Urinary bladder (tissue), 4 donors: Measurements from ENCODE around the gene MAP2. TPM values are rescaled to one million over a fixed set of nuclear protein-coding genes. Genes with fewer than 3 reads are reported as not detected.

Source experiments
- DNase-seq: peaks from one replicate; pipeline ENCODE4 v3.0.0-alpha.2; 2015; ENCODE audit errors: extremely low spot score
- H3K27ac ChIP-seq: one replicate; pipeline ENCODE4 v1.5.1; 2013; ENCODE audit warnings: low read depth, mild to moderate bottlenecking, moderate library complexity
- H3K36me3 ChIP-seq: one replicate; pipeline ENCODE4 v1.6.1; 2013; ENCODE audit warnings: mild to moderate bottlenecking, moderate library complexity; ENCODE audit not compliant: insufficient read depth
- H3K4me1 ChIP-seq: one replicate; pipeline ENCODE4 v1.6.1; 2013; ENCODE audit warnings: mild to moderate bottlenecking, moderate library complexity; ENCODE audit not compliant: insufficient read depth
- H3K4me3 ChIP-seq: one replicate; pipeline ENCODE4 v1.5.1; 2013; ENCODE audit warnings: low read depth, low read length
- WGBS: extraction: QIAGEN DNeasy Blood & Tissue Kit; methylation state at CpG from one replicate; pipeline ENCODE4 v1.1.7; 2013; 5-methylcytosine and 5-hydroxymethylcytosine counted together
- polyA plus RNA-seq: library from polyadenylated mRNA; stranded (reverse); fragments of 200-250 nt; gene quantifications from one replicate; pipeline ENCODE4 v1.2.3, GENCODE V29; 2013
- total RNA-seq: library from RNA; depleted of rRNA; stranded (reverse); fragments of >200 nt; gene quantifications from one replicate; pipeline ENCODE4 v1.2.3, GENCODE V29; 2014
- donor health status: healthy with polysubstance abuse.
- donor health status: healthy.

MAP2 gene
- total RNA-seq: 13.5 TPM
- 2.7 TPM for polyA plus RNA-seq

- H3K36me3 ChIP-seq: no peaks in the 10 kb centered on the region
- H3K27ac ChIP-seq: no peak within 1 kb of the TSS
- 3% methylated on average over 56 of the region's 57 CpGs for WGBS
- peak within 1 kb of the TSS; percentile 51 for H3K4me3 ChIP-seq
- peak; percentile 49 for DNase-seq
- H3K4me1 ChIP-seq: no peaks in the 10 kb centered on the region
Measured at GRCh38 chr2:209423562-209424198, at the start of gene MAP2. MAP2 (plus strand) TSS chr2:209424047; CDS start chr2:209653171, 229,124 bp downstream.

- Histone ChIP-seq H3K4me3 (no peak overlapping the region), H3K36me3 (no peaks in the 10 kb centered on the region), H3K27ac (no peak overlapping the region), H3K4me1 (no peaks in the 10 kb centered on the region)
- DNase-seq: no peak
- WGBS: 83% methylated on average over 1 of the region's 1 CpG
Measured at GRCh38 chr2:209376686-209377085, 47.2 kb upstream of the MAP2 start.

GRCh38 chr2:209380293-209380692 lies 43.6 kb upstream of the MAP2 start:
- DNase-seq: no peak
- 32% methylated on average over 1 of the region's 1 CpG for WGBS
- H3K4me3 ChIP-seq: no peak overlapping the region
- no peaks in the 10 kb centered on the region for H3K4me1 ChIP-seq
- no peak overlapping the region for H3K27ac ChIP-seq
- no peaks in the 10 kb centered on the region for H3K36me3 ChIP-seq

GRCh38 chr2:209381091-209381490 lies 42.8 kb upstream of the MAP2 start:
- Histone ChIP-seq H3K27ac (no peak overlapping the region), H3K4me1 (no peaks in the 10 kb centered on the region), H3K4me3 (no peak overlapping the region), H3K36me3 (no peaks in the 10 kb centered on the region)
- no peak for DNase-seq
- WGBS: 21% methylated on average over 3 of the region's 3 CpGs

- Histone ChIP-seq H3K36me3 (no peaks in the 10 kb centered on the region), H3K4me1 (no peaks in the 10 kb centered on the region), H3K4me3 (no peak overlapping the region), H3K27ac (no peak overlapping the region)
- DNase-seq: no peak
Measured at GRCh38 chr2:209382775-209383174, 41.1 kb upstream of the MAP2 start.

GRCh38 chr2:209383212-209383611 lies 40.6 kb upstream of the MAP2 start:
- no peak for DNase-seq
- Histone ChIP-seq H3K4me3 (no peak overlapping the region), H3K4me1 (no peaks in the 10 kb centered on the region), H3K27ac (no peak overlapping the region), H3K36me3 (no peaks in the 10 kb centered on the region)

GRCh38 chr2:209387389-209387788 lies 36.5 kb upstream of the MAP2 start:
- Histone ChIP-seq H3K36me3 (no peaks in the 10 kb centered on the region), H3K4me1 (no peaks in the 10 kb centered on the region), H3K4me3 (no peak overlapping the region), H3K27ac (no peak overlapping the region)
- WGBS: 96% methylated on average over 34 of the region's 34 CpGs
- DNase-seq: no peak

GRCh38 chr2:209388446-209389037 lies 35.3 kb upstream of the MAP2 start:
- no peak overlapping the region for H3K4me3 ChIP-seq
- no peaks in the 10 kb centered on the region for H3K36me3 ChIP-seq
- no peak for DNase-seq
- H3K4me1 ChIP-seq: no peaks in the 10 kb centered on the region
- WGBS: 69% methylated on average over 4 of the region's 4 CpGs
- H3K27ac ChIP-seq: no peak overlapping the region

GRCh38 chr2:209389171-209389618 lies 34.7 kb upstream of the MAP2 start:
- Histone ChIP-seq H3K36me3 (no peaks in the 10 kb centered on the region), H3K27ac (no peak overlapping the region), H3K4me3 (no peak overlapping the region), H3K4me1 (no peaks in the 10 kb centered on the region)
- DNase-seq: no peak
- 26% methylated on average over 5 of the region's 5 CpGs for WGBS

- no peaks in the 10 kb centered on the region for H3K4me1 ChIP-seq
- 54% methylated on average over 1 of the region's 1 CpG for WGBS
- DNase-seq: no peak
- H3K4me3 ChIP-seq: no peak overlapping the region
- no peaks in the 10 kb centered on the region for H3K36me3 ChIP-seq
- no peak overlapping the region for H3K27ac ChIP-seq
Measured at GRCh38 chr2:209390839-209391238, 33.0 kb upstream of the MAP2 start.

- H3K4me3 ChIP-seq: no peak overlapping the region
- H3K27ac ChIP-seq: no peak overlapping the region
- no peaks in the 10 kb centered on the region for H3K4me1 ChIP-seq
- 62% methylated on average over 3 of the region's 3 CpGs for WGBS
- DNase-seq: no peak
- no peaks in the 10 kb centered on the region for H3K36me3 ChIP-seq
Measured at GRCh38 chr2:209391776-209392401, 32.0 kb upstream of the MAP2 start.

GRCh38 chr2:209395229-209395628 lies 28.6 kb upstream of the MAP2 start:
- WGBS: 82% methylated on average over 1 of the region's 1 CpG
- Histone ChIP-seq H3K4me3 (no peak overlapping the region), H3K4me1 (no peaks in the 10 kb centered on the region), H3K27ac (no peak overlapping the region), H3K36me3 (no peaks in the 10 kb centered on the region)
- no peak for DNase-seq

- no peak for DNase-seq
- Histone ChIP-seq H3K4me1 (no peaks in the 10 kb centered on the region), H3K36me3 (no peaks in the 10 kb centered on the region), H3K4me3 (no peak overlapping the region), H3K27ac (no peak overlapping the region)
Measured at GRCh38 chr2:209395652-209396051, 28.2 kb upstream of the MAP2 start.

- WGBS: 54% methylated on average over 2 of the region's 2 CpGs
Measured at GRCh38 chr2:209398463-209398862, 25.4 kb upstream of the MAP2 start.

More at GRCh38 chr2:209398463-209398862, 25.4 kb upstream of the MAP2 start:
- no peak for DNase-seq
- Histone ChIP-seq H3K36me3 (no peaks in the 10 kb centered on the region), H3K27ac (no peak overlapping the region), H3K4me1 (no peaks in the 10 kb centered on the region), H3K4me3 (no peak overlapping the region)
